Osteoblast (primary cell): ENCODE results near the gene FILIP1L. TPM values are rescaled to one million over a fixed set of nuclear protein-coding genes. Genes with fewer than 3 reads are reported as not detected.
A peak's percentile ranks its signal among the peaks of the same experiment; 100 is the strongest.

ENCODE experiments used
- DNase-seq: peaks from one replicate; pipeline ENCODE4 v3.0.0; 2011; ENCODE audit warnings: low spot score, mixed read lengths; ENCODE audit not compliant: insufficient read length; ENCODE audit errors: missing footprints
- H2AFZ ChIP-seq: 2 replicates; pipeline ENCODE4 v1.6.0; 2011; ENCODE audit warnings: mild to moderate bottlenecking, low read length
- H3K27ac ChIP-seq: 2 replicates; pipeline ENCODE4 v1.5.1; 2011; ENCODE audit warnings: mild to moderate bottlenecking, low read depth, low read length, moderate library complexity
- H3K27me3 ChIP-seq: 2 replicates; pipeline ENCODE4 v1.6.0; 2012; ENCODE audit warnings: mild to moderate bottlenecking, control low read depth, inconsistent platforms, low read length, moderate library complexity; ENCODE audit not compliant: insufficient read depth
- H3K36me3 ChIP-seq: 2 replicates; pipeline ENCODE4 v1.5.1; 2011; ENCODE audit warnings: mild to moderate bottlenecking, low read length, control low read depth, moderate library complexity; ENCODE audit not compliant: insufficient read depth
- H3K4me1 ChIP-seq: 2 replicates; pipeline ENCODE4 v1.5.1; 2011; ENCODE audit warnings: mild to moderate bottlenecking, low read length, control low read depth, moderate library complexity; ENCODE audit not compliant: insufficient read depth
- H3K4me2 ChIP-seq: 2 replicates; pipeline ENCODE4 v1.6.0; 2011; ENCODE audit warnings: mild to moderate bottlenecking, low read length; ENCODE audit not compliant: insufficient read depth
- H3K4me3 ChIP-seq: fragments of 200-600 bp; sonication (generic); 3 replicates; pipeline ENCODE4 v1.5.1; 2012; ENCODE audit warnings: mild to moderate bottlenecking, low read length, inconsistent platforms; ENCODE audit not compliant: insufficient read depth
- H3K79me2 ChIP-seq: 2 replicates; pipeline ENCODE4 v1.6.0; 2012; ENCODE audit warnings: mild to moderate bottlenecking, low read length, control low read depth, inconsistent platforms; ENCODE audit not compliant: insufficient read depth
- H3K9me3 ChIP-seq: 2 replicates; pipeline ENCODE4 v1.5.1; 2011; ENCODE audit warnings: low read depth, low read length, control low read depth
- H4K20me1 ChIP-seq: 2 replicates; pipeline ENCODE4 v1.6.0; 2012; ENCODE audit warnings: mild to moderate bottlenecking, low read length, control low read depth; ENCODE audit not compliant: insufficient read depth
- CTCF ChIP-seq: IDR thresholded peaks from 2 replicates; pipeline ENCODE4 v1.5.1; 2011; ENCODE audit warnings: mild to moderate bottlenecking, low read depth, low read length, moderate library complexity; ENCODE audit errors: extremely low read depth
- total RNA-seq: library from RNA; depleted of rRNA; stranded (reverse); fragments of >200 nt; gene quantifications from 2 replicates; pipeline ENCODE4 v1.2.3, GENCODE V29; 2012

The FILIP1L gene
- total RNA-seq, 1 donor, result 5.8 TPM

GRCh38 chr3:100122321-100122720, 8.0 kb upstream of the FILIP1L start:
- no peaks in the 10 kb centered on the region for H3K27me3 ChIP-seq
- no peak overlapping the region for H3K4me3 ChIP-seq
- H3K36me3 ChIP-seq, result no peaks in the 10 kb centered on the region
- H3K4me2 ChIP-seq, result no peak overlapping the region
- H3K79me2 ChIP-seq, result no peaks in the 10 kb centered on the region
- H3K9me3 ChIP-seq, result no peaks in the 10 kb centered on the region
- no peak overlapping the region for H3K27ac ChIP-seq
- no peak for DNase-seq
- no peak overlapping the region for H2AFZ ChIP-seq
- no peaks in the 10 kb centered on the region for H4K20me1 ChIP-seq
- no peak for TF ChIP-seq CTCF
- H3K4me1 ChIP-seq, result no peaks in the 10 kb centered on the region

GRCh38 chr3:100120693-100121092, 6.4 kb upstream of the FILIP1L start:
- Histone ChIP-seq H3K9me3 (no peaks in the 10 kb centered on the region), H2AFZ (no peak overlapping the region), H3K4me1 (no peaks in the 10 kb centered on the region), H3K36me3 (no peaks in the 10 kb centered on the region), H3K4me2 (no peak overlapping the region), H3K27ac (no peak overlapping the region), H3K79me2 (no peaks in the 10 kb centered on the region), H3K27me3 (no peaks in the 10 kb centered on the region), H4K20me1 (no peaks in the 10 kb centered on the region), H3K4me3 (no peak overlapping the region)
- DNase-seq, result peak; percentile 46
- TF ChIP-seq CTCF, result no peak

GRCh38 chr3:100120012-100120411, 5.7 kb upstream of the FILIP1L start:
- Histone ChIP-seq H3K79me2 (no peaks in the 10 kb centered on the region), H3K36me3 (no peaks in the 10 kb centered on the region), H2AFZ (no peak overlapping the region), H3K4me2 (no peak overlapping the region), H3K27me3 (no peaks in the 10 kb centered on the region), H3K27ac (no peak overlapping the region), H4K20me1 (no peaks in the 10 kb centered on the region), H3K4me3 (no peak overlapping the region), H3K4me1 (no peaks in the 10 kb centered on the region), H3K9me3 (no peaks in the 10 kb centered on the region)
- DNase-seq, result peak; percentile 19
- TF ChIP-seq CTCF, result no peak

GRCh38 chr3:100117093-100117492, 2.8 kb upstream of the FILIP1L start:
- no peaks in the 10 kb centered on the region for H3K27me3 ChIP-seq
- no peaks in the 10 kb centered on the region for H3K9me3 ChIP-seq
- no peak for DNase-seq
- no peak overlapping the region for H3K4me2 ChIP-seq
- no peak for TF ChIP-seq CTCF
- H3K36me3 ChIP-seq, result no peaks in the 10 kb centered on the region
- H4K20me1 ChIP-seq, result no peaks in the 10 kb centered on the region
- H3K4me3 ChIP-seq, result no peak overlapping the region
- no peaks in the 10 kb centered on the region for H3K4me1 ChIP-seq
- no peak overlapping the region for H2AFZ ChIP-seq
- no peak overlapping the region for H3K27ac ChIP-seq
- H3K79me2 ChIP-seq, result no peaks in the 10 kb centered on the region
